NCI-H2227 (cell line): ENCODE results near the gene KIN.
"Not testable (repeated sequence)": the region's sequence is repeated elsewhere in the genome, so short reads cannot be mapped to it uniquely, and the experiment has no call there.

ENCODE experiments used
- DNase-seq: peaks from one replicate; lab custom pipeline; 2025; ENCODE audit not compliant: unreplicated experiment; lab: John Stamatoyannopoulos, UW

Gene KIN

GRCh38 chr10:7734821-7735220 lies 53.0 kb downstream of the KIN start:
- DNase-seq: no peak

GRCh38 chr10:7722927-7723529 lies 64.8 kb downstream of the KIN start:
- no peak for DNase-seq

- DNase-seq: no peak
Measured at GRCh38 chr10:7720478-7720877, 67.3 kb downstream of the KIN start.

GRCh38 chr10:7718685-7719084 lies 69.1 kb downstream of the KIN start:
- no peak for DNase-seq

GRCh38 chr10:7717767-7718166 lies 70.0 kb downstream of the KIN start:
- no peak for DNase-seq

- DNase-seq: no peak
Measured at GRCh38 chr10:7715515-7715914, 72.3 kb downstream of the KIN start.

GRCh38 chr10:7711075-7711474 lies 76.7 kb downstream of the KIN start:
- not testable (repeated sequence) for DNase-seq

GRCh38 chr10:7710446-7710845 lies 77.3 kb downstream of the KIN start:
- DNase-seq: no peak

GRCh38 chr10:7708832-7709231 lies 79.0 kb downstream of the KIN start:
- no peak for DNase-seq

GRCh38 chr10:7707858-7708622 lies 79.8 kb downstream of the KIN start:
- no peak for DNase-seq

- no peak for DNase-seq
Measured at GRCh38 chr10:7707102-7707501, 80.7 kb downstream of the KIN start.

GRCh38 chr10:7706534-7707073 lies 81.2 kb downstream of the KIN start:
- DNase-seq: no peak

- no peak for DNase-seq
Measured at GRCh38 chr10:7705341-7705740, 82.5 kb downstream of the KIN start.

- no peak for DNase-seq
Measured at GRCh38 chr10:7704071-7705016, 83.4 kb downstream of the KIN start.

- no peak for DNase-seq
Measured at GRCh38 chr10:7703140-7703539, 84.7 kb downstream of the KIN start, which contains the start of gene ITIH2. TSS of gene ITIH2 (plus strand) at chr10:7703316. CDS start at chr10:7703435, 119 bp downstream.

GRCh38 chr10:7702288-7702812 lies 85.4 kb downstream of the KIN start:
- no peak for DNase-seq

GRCh38 chr10:7701158-7701742 lies 86.5 kb downstream of the KIN start:
- no peak for DNase-seq
